GM19397 (cell line): ENCODE results near the gene TARBP1.

Experiments
- ATAC-seq: cut with Tn5 transposase; IDR thresholded peaks from one replicate; pipeline ENCODE4 v1.9.1; 2021; ENCODE audit warnings: mild to moderate bottlenecking, moderate library complexity; ENCODE audit not compliant: unreplicated experiment

TARBP1 gene

DNA sequence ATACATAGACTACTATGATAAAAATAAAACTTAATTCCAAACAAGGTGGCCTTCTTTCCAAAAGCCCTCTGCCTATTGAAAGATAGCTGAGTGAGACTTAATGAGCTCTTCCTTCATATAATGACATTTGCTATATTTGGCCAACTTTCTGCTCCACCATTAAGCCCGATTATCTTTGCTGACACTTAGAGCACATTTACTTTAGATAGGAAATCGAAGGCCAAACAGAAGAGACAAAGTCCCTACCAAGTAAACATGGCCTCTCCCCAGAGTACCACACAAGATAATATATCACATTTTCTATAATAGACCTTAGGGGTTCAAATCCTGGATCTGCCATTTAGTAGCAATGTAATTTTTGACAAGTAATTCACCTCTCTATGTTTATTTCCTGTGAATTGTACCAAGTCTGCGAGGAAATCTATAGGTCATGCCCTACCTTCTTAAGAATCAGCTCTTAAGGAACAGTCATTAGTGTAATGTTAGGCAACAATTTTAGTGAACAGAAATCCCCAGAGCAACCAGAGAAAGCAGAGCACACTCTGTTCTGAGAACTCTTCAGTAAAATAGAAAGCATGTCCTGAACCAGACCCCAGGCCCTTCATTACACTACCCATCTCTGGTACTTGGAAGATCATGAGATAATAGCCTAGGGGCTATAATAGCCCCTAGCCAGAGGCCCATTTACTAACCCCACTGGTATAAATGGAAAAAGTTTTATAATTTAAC lies 123.0 kb downstream of the TARBP1 start:
- no peak for ATAC-seq

DNA sequence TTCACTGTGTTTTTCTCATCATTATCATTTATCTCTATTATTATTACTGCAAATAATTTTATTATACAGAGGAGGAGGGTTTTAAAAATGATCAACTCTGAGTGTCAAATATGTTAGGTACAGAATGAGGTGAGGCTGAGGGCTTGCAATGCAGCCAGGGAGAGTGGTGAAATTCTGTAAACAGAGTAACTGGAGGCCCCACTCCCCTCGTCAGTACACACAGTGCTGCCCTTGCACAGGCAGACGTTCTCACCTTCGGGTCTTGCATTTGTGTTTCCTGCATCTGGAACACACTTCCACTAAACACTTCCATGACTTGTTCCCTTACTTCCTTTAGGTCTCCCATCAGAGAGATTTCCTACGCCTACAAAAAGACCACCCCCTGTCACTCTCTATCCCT lies 130.0 kb downstream of the TARBP1 start:
- no peak for ATAC-seq

GRCh38 chr1:234345237-234345636 lies 133.7 kb downstream of the TARBP1 start:
- ATAC-seq, result no peak

DNA sequence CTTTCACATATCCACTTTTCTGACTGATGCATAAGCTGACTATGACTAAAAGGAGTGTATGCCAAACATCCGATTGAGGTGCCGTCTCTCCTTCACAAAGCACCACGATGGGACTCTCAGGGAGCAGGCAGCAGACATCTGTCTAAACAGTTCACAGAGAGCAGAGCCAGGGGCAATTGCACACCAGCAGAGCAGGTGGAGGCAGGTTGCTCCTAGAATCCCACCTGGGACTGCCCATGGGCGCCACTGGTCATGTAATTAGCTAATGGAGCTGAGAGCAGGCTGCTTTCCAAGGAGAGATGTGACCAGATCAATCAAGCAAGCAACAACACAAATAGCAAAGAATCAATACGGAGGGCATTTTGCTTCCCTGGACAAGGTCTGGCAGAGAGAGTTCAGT lies 136.2 kb downstream of the TARBP1 start:
- ATAC-seq, result no peak
